A673 (cell line): ENCODE results near the gene MAGI1.

Experiments
- CTCF ChIP-seq: fragments of 300-800, 200-600 bp; sonication (generic); conservative IDR thresholded peaks from 2 replicates; pipeline ENCODE4 v1.5.1; 2017; ENCODE audit warnings: low read depth, mild to moderate bottlenecking, antibody characterized with exemption, low read length, moderate library complexity, mixed read lengths
- EZH2 ChIP-seq: fragments of 200-600 bp; sonication (generic); IDR thresholded peaks from 2 replicates; pipeline ENCODE4 v1.6.1; 2017; ENCODE audit warnings: borderline replicate concordance, low read depth, mild to moderate bottlenecking, mixed read lengths, antibody characterized with exemption, low read length; ENCODE audit not compliant: poor library complexity, severe bottlenecking

GRCh38 chr3:65873028-65873427, 165.7 kb downstream of the MAGI1 start:
- TF ChIP-seq CTCF (no peak), EZH2 (no peak)
